ENCODE data around the gene SNTG2.

SNTG2 gene

DNA sequence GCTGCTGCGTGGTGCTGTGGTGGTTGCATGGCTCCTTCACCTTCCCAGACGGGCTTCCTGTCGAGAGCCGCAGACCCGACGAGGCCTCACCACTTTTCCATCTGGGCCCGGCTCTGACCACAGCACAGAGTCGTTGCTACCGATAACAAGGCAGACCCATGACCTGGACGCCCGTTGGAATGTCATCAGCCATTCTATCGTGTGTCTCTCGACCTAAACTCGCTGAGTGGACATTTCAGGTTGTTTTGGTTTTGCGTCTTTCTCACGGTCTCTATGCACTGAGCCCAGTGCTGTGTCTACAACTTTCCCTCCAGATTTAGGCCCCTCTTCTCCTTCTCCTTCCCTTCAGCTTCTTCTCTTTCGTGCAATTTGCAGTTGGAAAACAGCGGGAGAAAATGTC is 257.9 kb downstream of the SNTG2 start:
- TF ChIP-seq, protein P1, sequence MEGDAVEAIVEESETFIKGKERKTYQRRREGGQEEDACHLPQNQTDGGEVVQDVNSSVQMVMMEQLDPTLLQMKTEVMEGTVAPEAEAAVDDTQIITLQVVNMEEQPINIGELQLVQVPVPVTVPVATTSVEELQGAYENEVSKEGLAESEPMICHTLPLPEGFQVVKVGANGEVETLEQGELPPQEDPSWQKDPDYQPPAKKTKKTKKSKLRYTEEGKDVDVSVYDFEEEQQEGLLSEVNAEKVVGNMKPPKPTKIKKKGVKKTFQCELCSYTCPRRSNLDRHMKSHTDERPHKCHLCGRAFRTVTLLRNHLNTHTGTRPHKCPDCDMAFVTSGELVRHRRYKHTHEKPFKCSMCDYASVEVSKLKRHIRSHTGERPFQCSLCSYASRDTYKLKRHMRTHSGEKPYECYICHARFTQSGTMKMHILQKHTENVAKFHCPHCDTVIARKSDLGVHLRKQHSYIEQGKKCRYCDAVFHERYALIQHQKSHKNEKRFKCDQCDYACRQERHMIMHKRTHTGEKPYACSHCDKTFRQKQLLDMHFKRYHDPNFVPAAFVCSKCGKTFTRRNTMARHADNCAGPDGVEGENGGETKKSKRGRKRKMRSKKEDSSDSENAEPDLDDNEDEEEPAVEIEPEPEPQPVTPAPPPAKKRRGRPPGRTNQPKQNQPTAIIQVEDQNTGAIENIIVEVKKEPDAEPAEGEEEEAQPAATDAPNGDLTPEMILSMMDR (IDR thresholded peaks at IDR 0.05; ENCODE audit: insufficient read depth, low read depth, low read length, missing control alignments) = no peak
- H3K4me3 ChIP-seq (ENCODE audit: low read length) = no peak overlapping the region
- DNase-seq (ENCODE audit: low read depth) = no peak

DNA sequence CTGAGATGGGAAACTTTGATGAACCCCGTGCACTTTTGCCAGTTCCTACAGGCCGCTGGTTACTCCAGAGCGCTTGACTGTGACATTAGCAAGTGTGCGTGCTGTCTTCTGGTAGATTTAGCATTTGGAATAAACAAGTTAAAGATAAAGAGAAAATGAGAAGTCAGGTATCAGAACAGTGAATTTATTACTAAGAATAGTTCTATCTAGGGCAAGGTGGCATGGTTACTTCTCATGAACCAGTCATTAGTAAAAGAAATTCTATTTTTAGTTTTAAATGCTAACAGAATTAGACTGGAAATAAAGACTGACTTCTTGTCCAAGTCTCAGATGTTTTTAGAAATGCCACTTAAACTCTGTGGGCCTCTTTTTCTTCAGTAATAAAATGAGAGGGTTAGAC is 258.6 kb downstream of the SNTG2 start:
- DNase-seq (ENCODE audit: low read depth) = no peak
- H3K4me3 ChIP-seq (ENCODE audit: low read length) = no peak overlapping the region
- TF ChIP-seq, protein P1 (IDR thresholded peaks at IDR 0.05; ENCODE audit: insufficient read depth, low read depth, low read length, missing control alignments) = no peak

DNA sequence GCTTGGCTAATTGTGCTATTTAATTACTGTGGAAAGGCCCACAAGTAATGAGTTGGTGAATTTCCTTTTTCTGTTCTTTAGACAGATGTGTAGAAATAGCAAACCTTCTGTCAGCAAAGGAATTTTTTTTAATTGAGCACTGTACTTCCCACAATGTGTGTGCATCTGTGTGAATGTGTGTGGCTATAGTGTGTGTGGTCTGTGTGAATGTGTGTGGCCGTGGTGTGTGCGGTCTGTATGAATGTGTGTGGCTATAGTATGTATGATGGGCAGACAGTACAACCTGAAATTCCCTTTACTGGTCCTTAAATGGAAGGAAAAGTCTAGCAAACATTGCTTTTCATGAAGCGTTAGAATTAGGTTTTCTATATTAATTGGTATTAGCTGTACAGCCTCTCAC is 259.1 kb downstream of the SNTG2 start:
- TF ChIP-seq, protein P1 (IDR thresholded peaks at IDR 0.05; ENCODE audit: insufficient read depth, low read depth, low read length, missing control alignments) = no peak
- DNase-seq (ENCODE audit: low read depth) = no peak
- H3K4me3 ChIP-seq (ENCODE audit: low read length) = no peak overlapping the region

DNA sequence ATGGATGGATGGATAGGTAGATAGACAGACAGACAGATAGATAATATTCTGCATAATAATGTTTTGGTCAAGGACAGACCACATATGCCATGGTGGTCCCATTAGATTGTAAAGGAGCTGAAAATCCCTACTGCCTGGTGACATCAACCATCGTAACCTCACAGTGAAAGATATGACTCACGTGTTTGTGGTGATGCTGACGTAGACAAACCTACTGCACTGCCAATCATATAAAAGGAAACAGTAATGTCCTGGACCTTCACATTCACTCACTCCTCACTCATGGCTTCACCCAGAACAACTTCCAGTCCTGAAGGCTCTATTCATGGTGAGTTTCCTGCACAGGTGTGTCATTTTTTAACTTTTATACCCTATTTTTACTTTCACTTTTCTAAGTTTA is 259.7 kb downstream of the SNTG2 start:
- TF ChIP-seq, protein P1 (IDR thresholded peaks at IDR 0.05; ENCODE audit: insufficient read depth, low read depth, low read length, missing control alignments) = no peak
- H3K4me3 ChIP-seq (ENCODE audit: low read length) = no peak overlapping the region
- no peak for DNase-seq (ENCODE audit: low read depth)

DNA sequence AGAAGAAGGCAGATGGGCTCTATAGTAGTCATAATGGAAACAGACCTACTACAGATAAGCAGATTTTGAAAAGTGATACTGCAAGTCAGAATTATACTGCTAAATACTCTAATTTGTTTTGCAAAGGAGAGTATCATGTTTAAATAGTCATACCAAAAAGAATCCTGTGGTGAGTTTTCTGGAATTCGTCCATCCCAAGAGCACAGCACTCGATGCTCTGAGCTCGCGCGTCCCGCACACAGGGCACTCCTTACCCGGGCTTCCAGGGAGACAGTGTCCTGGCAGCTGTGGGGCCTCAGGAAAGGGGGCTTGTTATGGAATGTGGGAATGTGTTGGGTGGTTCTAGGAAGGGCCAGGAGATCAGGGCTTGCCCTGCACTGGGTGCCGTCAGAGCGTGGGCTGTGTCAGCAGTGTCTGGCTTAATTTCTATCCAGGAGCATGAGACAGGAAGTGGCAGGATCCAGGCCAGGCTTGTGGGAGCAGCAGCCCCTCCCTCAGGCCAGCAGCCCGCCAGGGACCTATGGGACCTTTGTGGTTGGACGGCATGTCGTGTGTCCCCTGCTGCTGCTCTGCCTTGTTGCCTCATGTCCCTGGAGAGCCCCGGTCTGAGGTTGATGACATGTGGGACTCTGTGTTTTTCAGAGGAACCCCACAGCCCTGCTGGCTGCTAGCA is 269.4 kb downstream of the SNTG2 start:
- H3K4me3 ChIP-seq (ENCODE audit: low read length) = no peak overlapping the region
- DNase-seq (ENCODE audit: low read depth) = no peak
- TF ChIP-seq, protein P1 (IDR thresholded peaks at IDR 0.05; ENCODE audit: insufficient read depth, low read depth, low read length, missing control alignments) = no peak

DNA sequence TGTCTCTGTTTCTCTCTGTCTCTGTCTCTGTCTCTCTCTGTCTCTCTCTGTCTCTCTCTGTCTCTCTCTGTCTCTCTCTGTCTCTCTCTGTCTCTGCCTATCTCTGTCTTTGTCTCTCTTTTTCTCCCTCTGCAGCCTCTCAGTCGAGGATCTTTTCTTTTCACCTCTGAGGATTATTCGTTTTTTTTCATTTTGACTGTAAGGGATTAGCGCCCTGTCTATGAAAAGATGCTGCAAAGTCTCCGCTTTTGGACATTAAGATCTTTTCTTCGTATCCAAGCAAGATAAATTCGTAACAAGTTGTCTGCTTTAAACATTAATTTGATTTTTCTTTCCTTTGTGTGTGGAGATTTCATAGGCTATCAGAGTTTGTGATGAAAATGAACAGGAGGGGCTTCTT is 271.4 kb downstream of the SNTG2 start:
- TF ChIP-seq, protein P1 (IDR thresholded peaks at IDR 0.05; ENCODE audit: insufficient read depth, low read depth, low read length, missing control alignments) = no peak
- H3K4me3 ChIP-seq (ENCODE audit: low read length) = no peak overlapping the region
- DNase-seq (ENCODE audit: low read depth) = no peak

DNA sequence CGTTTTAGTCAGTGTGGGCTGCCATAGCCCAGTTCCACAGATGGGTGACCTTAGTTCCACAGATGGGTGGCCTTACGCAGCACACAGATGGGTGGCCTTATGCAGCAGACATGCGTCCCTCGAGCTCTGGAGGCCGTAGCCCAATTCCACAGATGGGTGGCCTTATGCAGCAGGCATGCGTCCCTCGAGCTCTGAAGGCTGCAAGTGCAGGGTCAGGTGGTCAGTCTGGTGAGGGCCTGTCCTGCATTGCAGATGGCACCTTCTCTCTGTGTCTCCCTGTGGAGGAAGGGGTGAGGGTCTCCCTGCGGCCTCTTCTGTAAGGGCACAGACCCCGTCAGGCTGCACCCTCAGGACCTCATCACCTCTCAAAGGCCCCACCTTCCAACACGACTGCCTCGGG is 273.1 kb downstream of the SNTG2 start:
- no peak overlapping the region for H3K4me3 ChIP-seq (ENCODE audit: low read length)
- TF ChIP-seq, protein P1 (IDR thresholded peaks at IDR 0.05; ENCODE audit: insufficient read depth, low read depth, low read length, missing control alignments) = no peak
- DNase-seq (ENCODE audit: low read depth) = no peak

Measured in epithelial cell of esophagus (primary cell).